Suppressor macrophage treated with lipopolysaccharide for 1 hour (primary cell): ENCODE data around the gene CLEC10A.

Source experiments
- DNase-seq, 3 donors: peaks; one replicate each; pipeline ENCODE4 v3.0.0-alpha.2; 2020 to 2022

Gene CLEC10A

DNA sequence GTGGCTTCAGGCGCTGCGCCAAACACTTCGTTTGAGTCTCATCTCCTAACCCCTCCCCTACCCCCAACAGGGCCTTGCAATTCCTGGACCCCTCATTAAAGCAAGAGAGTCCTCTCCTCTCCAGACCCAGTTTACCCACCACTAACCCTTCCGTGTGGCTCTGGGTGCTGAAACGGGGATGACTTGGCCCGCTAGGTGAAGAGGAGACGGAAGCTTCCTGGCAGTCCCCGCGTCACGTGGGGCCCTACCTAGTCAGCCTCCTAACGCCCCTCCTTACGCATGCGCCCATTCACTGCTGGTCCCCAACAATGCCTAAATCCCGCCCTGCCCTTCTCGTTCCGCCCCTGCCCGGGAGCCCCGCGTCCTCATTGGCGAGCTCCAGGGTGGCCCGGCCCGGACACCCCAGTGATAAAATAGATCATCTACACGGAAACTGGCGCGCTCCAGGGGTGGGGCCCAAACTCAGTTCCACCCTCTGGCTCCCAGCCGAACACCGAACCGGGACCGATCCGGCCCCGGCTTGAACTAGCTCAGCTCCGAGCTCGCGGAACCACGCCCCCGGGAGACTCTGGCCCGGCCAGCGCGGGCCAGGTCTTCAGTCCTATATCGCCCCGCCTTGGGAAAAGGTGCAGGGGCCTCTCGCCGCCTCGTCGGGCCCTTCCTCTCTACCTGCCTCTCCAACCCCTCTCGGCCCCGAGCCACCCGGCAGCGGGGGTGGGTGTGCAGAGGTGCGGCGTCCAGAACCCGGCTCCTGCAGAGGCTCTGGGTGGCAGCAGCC, 44.3 kb downstream of the CLEC10A start, which contains the start of gene SLC16A13:
SLC16A13 (plus strand) TSS at position 425 of the 778 bp plus-strand sequence. CDS start 368 bp downstream, outside the sequence.
- DNase-seq, result peak; percentile 96 to 97 (median 97)

DNA sequence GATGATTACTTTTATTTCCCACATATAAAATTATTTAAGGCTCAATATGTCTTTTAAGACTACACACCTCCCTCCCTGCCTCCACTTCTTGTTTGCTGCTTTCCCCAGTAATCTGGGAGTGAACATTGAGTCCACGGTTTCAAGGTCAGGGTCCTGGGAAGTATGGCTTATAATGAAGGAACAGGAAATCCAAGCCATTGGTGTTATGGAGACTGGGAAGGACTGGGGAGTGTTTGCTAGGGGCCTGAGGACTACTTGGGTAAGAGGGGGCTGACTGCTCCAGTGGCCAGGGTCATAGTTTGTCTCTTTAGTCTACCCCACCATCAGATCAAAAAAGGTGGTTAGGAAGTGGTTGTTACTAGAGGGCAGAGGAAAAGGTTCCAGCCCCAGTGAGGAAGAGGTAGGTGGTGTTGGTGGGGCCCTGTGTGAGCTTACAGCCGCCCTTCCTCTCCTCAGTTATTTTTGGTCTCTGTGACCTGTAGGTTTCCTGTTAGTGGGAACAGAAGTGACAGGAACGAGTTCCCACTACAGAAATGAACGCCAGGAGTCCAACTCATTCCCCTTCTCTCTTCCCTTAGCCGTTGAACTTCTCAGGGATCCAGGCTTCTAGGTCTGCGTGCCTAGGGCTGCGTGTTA, 45.0 kb downstream of the CLEC10A start:
- peak in 2 of 3 donors; percentile 28 to 34 for DNase-seq

DNA sequence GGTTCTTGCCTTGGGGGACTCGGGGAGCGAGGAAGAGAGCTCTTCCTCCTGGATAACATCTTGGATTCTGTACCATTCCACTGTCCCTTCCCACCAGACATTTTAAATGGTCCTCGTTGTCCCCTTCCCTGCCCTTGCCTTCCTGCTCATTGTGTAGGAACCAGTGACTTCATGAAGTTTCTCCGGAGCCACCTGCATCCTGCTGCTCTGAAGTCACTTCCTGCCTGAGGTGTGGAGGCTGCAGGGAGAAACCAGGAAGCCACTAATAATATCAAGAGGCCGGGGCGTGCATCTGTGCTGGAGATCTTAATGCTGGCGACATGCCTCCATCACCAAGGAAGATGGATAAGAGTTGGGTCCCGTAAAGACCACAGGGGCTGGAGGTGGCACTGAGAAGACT, 50.4 kb downstream of the CLEC10A start:
- peak; percentile 52 to 62 (median 53) for DNase-seq

DNA sequence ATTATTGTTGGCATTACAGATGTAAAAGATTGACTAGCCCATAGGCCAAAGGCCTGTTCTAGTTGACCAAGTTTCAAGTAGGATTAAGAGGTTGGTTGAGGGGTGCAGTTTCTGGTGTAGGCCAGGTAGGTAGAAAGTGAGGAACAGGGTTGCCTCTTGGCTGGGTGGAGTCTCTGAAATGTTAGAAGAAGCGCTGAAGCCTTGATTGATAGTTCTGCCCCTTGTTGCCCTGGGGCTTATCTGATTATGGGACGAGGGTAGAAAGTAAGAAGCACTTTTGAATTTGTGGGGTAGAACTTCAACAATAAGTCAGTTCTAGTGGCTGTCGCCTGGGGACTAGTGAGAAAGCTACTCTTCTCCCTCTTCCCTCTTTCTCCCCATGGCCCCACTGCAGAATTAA, 51.0 kb downstream of the CLEC10A start:
- no peak for DNase-seq

DNA sequence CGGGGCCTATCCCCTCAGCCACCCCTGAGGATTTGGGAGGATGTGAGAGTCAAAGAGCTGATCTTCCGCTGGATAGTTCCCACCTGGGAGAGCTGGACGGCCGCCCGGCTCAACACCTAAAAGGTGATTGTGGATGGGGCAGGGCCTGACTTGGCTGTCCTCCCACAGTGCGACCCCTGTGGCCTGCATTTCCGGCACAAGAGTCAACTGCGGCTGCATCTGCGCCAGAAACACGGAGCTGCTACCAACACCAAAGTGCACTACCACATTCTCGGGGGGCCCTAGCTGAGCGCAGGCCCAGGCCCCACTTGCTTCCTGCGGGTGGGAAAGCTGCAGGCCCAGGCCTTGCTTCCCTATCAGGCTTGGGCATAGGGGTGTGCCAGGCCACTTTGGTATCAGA, 52.7 kb downstream of the CLEC10A start:
- no peak for DNase-seq

DNA sequence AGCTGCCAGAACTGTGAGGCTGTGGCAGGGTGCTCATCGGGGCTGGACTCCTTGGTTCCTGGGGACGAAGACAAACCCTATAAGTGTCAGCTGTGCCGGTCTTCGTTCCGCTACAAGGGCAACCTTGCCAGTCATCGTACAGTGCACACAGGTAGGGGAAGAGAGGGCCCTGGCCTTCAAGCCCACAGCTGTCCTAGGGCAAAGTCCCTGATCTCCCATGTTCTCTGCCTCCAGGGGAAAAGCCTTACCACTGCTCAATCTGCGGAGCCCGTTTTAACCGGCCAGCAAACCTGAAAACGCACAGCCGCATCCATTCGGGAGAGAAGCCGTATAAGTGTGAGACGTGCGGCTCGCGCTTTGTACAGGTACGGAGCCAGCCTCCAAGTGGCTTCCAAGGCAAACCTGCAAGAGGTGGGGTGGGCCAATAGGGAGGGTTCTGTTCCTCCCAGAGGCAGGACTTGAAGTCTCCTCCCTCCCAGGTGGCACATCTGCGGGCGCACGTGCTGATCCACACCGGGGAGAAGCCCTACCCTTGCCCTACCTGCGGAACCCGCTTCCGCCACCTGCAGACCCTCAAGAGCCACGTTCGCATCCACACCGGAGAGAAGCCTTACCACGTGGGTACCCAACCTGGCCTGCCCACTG, 53.5 kb downstream of the CLEC10A start:
- DNase-seq, result no peak

DNA sequence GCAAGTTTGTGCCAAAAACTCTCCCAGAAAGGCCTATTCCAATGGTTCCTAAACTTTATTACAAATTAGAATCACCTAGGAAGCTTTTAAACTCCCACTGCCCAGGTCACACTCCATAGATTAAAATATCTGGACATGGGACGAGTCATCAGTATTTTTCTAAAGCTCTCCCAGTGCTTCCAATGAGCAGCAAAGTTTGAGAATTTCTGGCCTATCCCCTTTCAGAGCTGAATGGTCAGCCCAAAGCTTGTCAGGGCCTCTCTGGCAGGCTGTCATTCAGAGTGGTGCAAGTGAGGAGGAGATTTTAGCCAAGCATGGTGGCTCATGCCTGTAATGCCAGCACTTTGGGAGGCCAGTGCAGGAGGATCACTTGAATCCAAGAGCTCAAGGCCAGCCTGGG, 54.8 kb downstream of the CLEC10A start:
- DNase-seq, result no peak
